Liver (tissue), 9 donors: ENCODE data around the gene ELP4. TPM values are rescaled to one million over a fixed set of nuclear protein-coding genes. Genes with fewer than 3 reads are reported as not detected.

Experiments used
- DNase-seq: peaks from one replicate; pipeline ENCODE4 v3.0.0-alpha.2; 2017; ENCODE audit warnings: low spot score
- H3K27ac ChIP-seq, 2 donors: one replicate each; pipeline ENCODE4 v1.7.0; 2013; ENCODE audit warnings: inconsistent platforms in 2 of 2, low read length in 2 of 2, control low read depth in 1 of 2, low read depth in 1 of 2, mild to moderate bottlenecking in 1 of 2
- H3K27me3 ChIP-seq, 4 donors: one replicate each; pipeline versions ENCODE4 v1.6.1 to v1.7.0; 2013; ENCODE audit warnings: low read length in 3 of 4, inconsistent platforms in 1 of 4, mild to moderate bottlenecking in 1 of 4, moderate library complexity in 1 of 4; ENCODE audit not compliant: control insufficient read depth in 4 of 4, insufficient read depth in 4 of 4
- H3K36me3 ChIP-seq, 4 donors: one replicate each; pipeline versions ENCODE4 v1.6.1 to v1.7.0; 2013; ENCODE audit warnings: low read length in 3 of 4, mild to moderate bottlenecking in 3 of 4, low read depth in 1 of 4, moderate library complexity in 1 of 4; ENCODE audit not compliant: control insufficient read depth in 4 of 4, insufficient read depth in 3 of 4
- H3K4me1 ChIP-seq, 4 donors: one replicate each; pipeline versions ENCODE4 v1.6.1 to v1.7.0; 2013; ENCODE audit warnings: low read length in 3 of 4, mild to moderate bottlenecking in 3 of 4, moderate library complexity in 1 of 4; ENCODE audit not compliant: control insufficient read depth in 4 of 4, insufficient read depth in 4 of 4
- H3K4me3 ChIP-seq, 3 donors: one replicate each; pipeline versions ENCODE4 v1.6.1 to v1.7.0; 2013; ENCODE audit warnings: low read length in 3 of 3, control low read depth in 1 of 3, low read depth in 1 of 3, mild to moderate bottlenecking in 1 of 3
- H3K9ac ChIP-seq, 2 donors: one replicate each; pipeline ENCODE4 v1.7.0; 2013; ENCODE audit warnings: low read length in 2 of 2, mild to moderate bottlenecking in 2 of 2, moderate library complexity in 2 of 2, control low read depth in 1 of 2, low read depth in 1 of 2
- H3K9me3 ChIP-seq, 4 donors: one replicate each; pipeline versions ENCODE4 v1.6.1 to v1.7.0; 2013; ENCODE audit warnings: low read length in 3 of 4; ENCODE audit not compliant: control insufficient read depth in 4 of 4
- FOXA1 ChIP-seq: IDR thresholded peaks from 2 replicates; pipeline ENCODE4 v1.6.1; 2016; ENCODE audit warnings: antibody characterized with exemption
- FOXA2 ChIP-seq: IDR thresholded peaks from 2 replicates; pipeline ENCODE4 v1.6.1; 2016; ENCODE audit warnings: antibody characterized with exemption
- GABPA ChIP-seq, 2 donors: IDR thresholded peaks in 1 of 2; conservative IDR thresholded peaks in 1 of 2; 2 replicates each; pipeline ENCODE4 v1.6.1; 2016; ENCODE audit warnings: antibody characterized with exemption in 2 of 2, mild to moderate bottlenecking in 1 of 2, moderate library complexity in 1 of 2
- HNF4G ChIP-seq: IDR thresholded peaks from 2 replicates; pipeline ENCODE4 v1.6.1; 2016; ENCODE audit warnings: antibody characterized with exemption
- JUND ChIP-seq, 2 donors: IDR thresholded peaks; 2 replicates each; pipeline ENCODE4 v1.6.1; 2016; ENCODE audit warnings: antibody characterized with exemption in 2 of 2
- NR2F2 ChIP-seq: IDR thresholded peaks from 2 replicates; pipeline ENCODE4 v1.6.1; 2016; ENCODE audit warnings: antibody characterized with exemption
- RAD21 ChIP-seq, 2 donors: IDR thresholded peaks; 2 replicates each; pipeline ENCODE4 v1.6.1; 2016; ENCODE audit warnings: antibody characterized with exemption in 2 of 2, mild to moderate bottlenecking in 2 of 2
- RXRA ChIP-seq, 2 donors: IDR thresholded peaks; 2 replicates each; pipeline ENCODE4 v1.6.1; 2017 to 2018; ENCODE audit warnings: antibody characterized with exemption in 2 of 2, mild to moderate bottlenecking in 1 of 2
- SP1 ChIP-seq: IDR thresholded peaks from 2 replicates; pipeline ENCODE4 v1.6.1; 2018; ENCODE audit warnings: antibody characterized with exemption, mild to moderate bottlenecking
- TAF1 ChIP-seq: conservative IDR thresholded peaks from 2 replicates; pipeline ENCODE4 v1.6.1; 2016; ENCODE audit warnings: antibody characterized with exemption, mild to moderate bottlenecking
- YY1 ChIP-seq: IDR thresholded peaks from 2 replicates; pipeline ENCODE4 v1.6.1; 2016; ENCODE audit warnings: antibody characterized with exemption, mild to moderate bottlenecking
- WGBS: extraction: QIAGEN DNeasy Blood & Tissue Kit; methylation state at CpG from one replicate; pipeline ENCODE4 v1.1.7; 2013; 5-methylcytosine and 5-hydroxymethylcytosine counted together
- polyA plus RNA-seq, 2 donors: library from polyadenylated mRNA; stranded (reverse) in 1 of 2; unstranded in 1 of 2; fragments of 200-250 nt in 1 of 2; fragments of >200 nt in 1 of 2; fragmentation: Nextera tagmentation in 1 of 2; extraction: Ambion mirVana in 1 of 2; gene quantifications; one replicate each; pipeline versions ENCODE4 v1.2.1 to v1.2.3, GENCODE V29; 2013 to 2015
- total RNA-seq, 2 donors: library from RNA; depleted of rRNA; stranded (reverse); fragments of >200 nt; gene quantifications; one replicate each; pipeline ENCODE4 v1.2.3, GENCODE V29; 2014
- TF ChIP-seq, protein P1 (sequence below): fragments of 150-350 bp; IDR thresholded peaks from 2 replicates; pipeline ENCODE4 v1.5.1; 2017; ENCODE audit warnings: improper control_type of control experiment, low read depth, low read length; ENCODE audit not compliant: missing input control
- TF ChIP-seq, protein P2 (sequence below): IDR thresholded peaks from 2 replicates; pipeline ENCODE4 v1.6.1; 2016; ENCODE audit warnings: antibody characterized with exemption, mild to moderate bottlenecking
- TF ChIP-seq, protein P3 (sequence below): IDR thresholded peaks from 2 replicates; pipeline ENCODE4 v1.6.1; 2016; ENCODE audit warnings: antibody characterized with exemption
- TF ChIP-seq, protein P4 (sequence below): IDR thresholded peaks from 2 replicates; pipeline ENCODE4 v1.6.1; 2016; ENCODE audit warnings: antibody characterized with exemption
- TF ChIP-seq, protein P5 (sequence below): IDR thresholded peaks from 2 replicates; pipeline ENCODE4 v1.6.1; 2016; ENCODE audit warnings: antibody characterized with exemption
- donor health status: healthy.
- donor health status: healthy.
- donor health status: healthy.
- donor health status: healthy.
- donor health status: healthy.

The ELP4 gene
- total and polyA plus RNA-seq, 4 donors: 6.0 to 18.8 (median 12.5) TPM

DNA sequence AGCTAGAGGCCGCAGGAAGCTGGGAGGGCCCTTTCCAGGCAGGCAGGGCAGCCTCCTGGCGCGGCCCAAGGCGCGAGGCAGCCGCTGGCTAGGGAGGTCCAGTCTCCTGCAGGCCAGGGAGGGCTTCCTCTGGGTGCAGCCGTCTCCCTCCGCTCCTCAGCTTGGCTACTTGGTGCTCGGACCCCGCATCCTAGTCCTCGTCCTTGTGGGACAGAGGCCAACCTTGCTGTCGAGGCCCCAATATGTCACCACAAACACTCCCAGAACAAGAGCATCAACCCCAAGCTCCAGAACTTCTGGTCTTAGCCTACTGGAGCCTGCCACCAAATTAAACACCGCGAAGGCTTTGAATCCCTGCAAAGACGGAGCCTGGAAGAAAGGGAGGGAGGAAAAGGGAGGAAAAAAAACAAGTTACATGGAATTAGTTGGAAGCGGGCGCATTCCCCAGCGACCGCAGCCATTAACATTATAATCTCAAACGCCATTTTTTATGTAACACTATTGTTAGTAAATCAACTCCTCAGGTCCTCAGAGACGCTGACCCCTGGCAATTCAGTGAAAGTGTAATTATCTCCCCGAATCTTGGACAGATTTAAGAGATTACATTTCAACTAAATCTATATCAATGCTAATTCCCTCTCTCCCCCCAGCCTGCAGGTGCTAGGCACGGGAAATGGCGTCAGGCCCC, 314.2 kb downstream of the ELP4 start:
- Histone ChIP-seq H3K27me3 (peaks cover 0 to 45% (median 26%) of the 10 kb centered on the region in 4 donors), H3K4me1 (peaks cover 3 to 14% (median 10%) of the 10 kb centered on the region in 4 donors), H3K4me3 (no peak overlapping the region), H3K27ac (no peak overlapping the region), H3K9me3 (peaks cover 0 to 5% (median 0%) of the 10 kb centered on the region in 4 donors), H3K9ac (no peak overlapping the region), H3K36me3 (no peaks in the 10 kb centered on the region)
- TF ChIP-seq SP1 (no peak), FOXA1 (no peak), JUND (IDR thresholded peaks at IDR 0.05) (no peak), GABPA (IDR thresholded peaks at IDR 0.05 in 1 of 2, conservative IDR thresholded peaks at IDR 0.05 in 1 of 2) (no peak), FOXA2 (no peak), TAF1 (no peak)
- TF ChIP-seq, protein P1, sequence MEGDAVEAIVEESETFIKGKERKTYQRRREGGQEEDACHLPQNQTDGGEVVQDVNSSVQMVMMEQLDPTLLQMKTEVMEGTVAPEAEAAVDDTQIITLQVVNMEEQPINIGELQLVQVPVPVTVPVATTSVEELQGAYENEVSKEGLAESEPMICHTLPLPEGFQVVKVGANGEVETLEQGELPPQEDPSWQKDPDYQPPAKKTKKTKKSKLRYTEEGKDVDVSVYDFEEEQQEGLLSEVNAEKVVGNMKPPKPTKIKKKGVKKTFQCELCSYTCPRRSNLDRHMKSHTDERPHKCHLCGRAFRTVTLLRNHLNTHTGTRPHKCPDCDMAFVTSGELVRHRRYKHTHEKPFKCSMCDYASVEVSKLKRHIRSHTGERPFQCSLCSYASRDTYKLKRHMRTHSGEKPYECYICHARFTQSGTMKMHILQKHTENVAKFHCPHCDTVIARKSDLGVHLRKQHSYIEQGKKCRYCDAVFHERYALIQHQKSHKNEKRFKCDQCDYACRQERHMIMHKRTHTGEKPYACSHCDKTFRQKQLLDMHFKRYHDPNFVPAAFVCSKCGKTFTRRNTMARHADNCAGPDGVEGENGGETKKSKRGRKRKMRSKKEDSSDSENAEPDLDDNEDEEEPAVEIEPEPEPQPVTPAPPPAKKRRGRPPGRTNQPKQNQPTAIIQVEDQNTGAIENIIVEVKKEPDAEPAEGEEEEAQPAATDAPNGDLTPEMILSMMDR: no peak
- TF ChIP-seq, protein P2, sequence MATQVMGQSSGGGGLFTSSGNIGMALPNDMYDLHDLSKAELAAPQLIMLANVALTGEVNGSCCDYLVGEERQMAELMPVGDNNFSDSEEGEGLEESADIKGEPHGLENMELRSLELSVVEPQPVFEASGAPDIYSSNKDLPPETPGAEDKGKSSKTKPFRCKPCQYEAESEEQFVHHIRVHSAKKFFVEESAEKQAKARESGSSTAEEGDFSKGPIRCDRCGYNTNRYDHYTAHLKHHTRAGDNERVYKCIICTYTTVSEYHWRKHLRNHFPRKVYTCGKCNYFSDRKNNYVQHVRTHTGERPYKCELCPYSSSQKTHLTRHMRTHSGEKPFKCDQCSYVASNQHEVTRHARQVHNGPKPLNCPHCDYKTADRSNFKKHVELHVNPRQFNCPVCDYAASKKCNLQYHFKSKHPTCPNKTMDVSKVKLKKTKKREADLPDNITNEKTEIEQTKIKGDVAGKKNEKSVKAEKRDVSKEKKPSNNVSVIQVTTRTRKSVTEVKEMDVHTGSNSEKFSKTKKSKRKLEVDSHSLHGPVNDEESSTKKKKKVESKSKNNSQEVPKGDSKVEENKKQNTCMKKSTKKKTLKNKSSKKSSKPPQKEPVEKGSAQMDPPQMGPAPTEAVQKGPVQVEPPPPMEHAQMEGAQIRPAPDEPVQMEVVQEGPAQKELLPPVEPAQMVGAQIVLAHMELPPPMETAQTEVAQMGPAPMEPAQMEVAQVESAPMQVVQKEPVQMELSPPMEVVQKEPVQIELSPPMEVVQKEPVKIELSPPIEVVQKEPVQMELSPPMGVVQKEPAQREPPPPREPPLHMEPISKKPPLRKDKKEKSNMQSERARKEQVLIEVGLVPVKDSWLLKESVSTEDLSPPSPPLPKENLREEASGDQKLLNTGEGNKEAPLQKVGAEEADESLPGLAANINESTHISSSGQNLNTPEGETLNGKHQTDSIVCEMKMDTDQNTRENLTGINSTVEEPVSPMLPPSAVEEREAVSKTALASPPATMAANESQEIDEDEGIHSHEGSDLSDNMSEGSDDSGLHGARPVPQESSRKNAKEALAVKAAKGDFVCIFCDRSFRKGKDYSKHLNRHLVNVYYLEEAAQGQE: no peak
- 15% methylated on average over 24 of the region's 24 CpGs for WGBS
- no peak for DNase-seq

DNA sequence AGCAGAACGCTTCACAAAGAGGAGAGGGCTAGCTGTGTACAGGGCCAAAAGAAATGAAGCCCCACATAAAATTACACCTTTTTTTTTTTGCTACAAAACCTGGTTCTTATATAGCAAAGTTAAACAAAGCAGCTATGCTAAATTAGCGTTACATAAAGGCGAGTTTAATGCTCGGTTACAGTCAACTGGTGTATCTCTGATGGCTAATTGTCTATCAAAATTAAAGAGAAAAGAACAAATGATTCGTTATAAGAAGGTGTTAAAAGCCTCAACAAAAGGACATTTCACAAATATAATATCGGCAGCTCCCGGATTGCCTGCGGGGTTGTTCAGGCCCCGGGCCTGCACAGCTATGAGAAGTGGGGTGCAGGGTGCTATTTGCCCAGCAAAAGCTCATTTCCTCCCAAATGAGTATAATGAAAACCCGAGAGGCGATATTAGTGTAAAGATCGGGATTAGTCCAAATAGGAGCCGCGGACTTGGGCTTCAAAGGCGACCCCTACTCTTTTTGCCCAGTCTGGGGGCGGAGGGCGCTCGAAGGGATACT, 314.8 kb downstream of the ELP4 start:
- no peak for DNase-seq
- H3K9me3 ChIP-seq: peaks cover 0 to 5% (median 0%) of the 10 kb centered on the region in 4 donors
- H3K27me3 ChIP-seq: peaks cover 0 to 42% (median 26%) of the 10 kb centered on the region in 4 donors
- H3K4me3 ChIP-seq: no peak overlapping the region
- no peaks in the 10 kb centered on the region for H3K36me3 ChIP-seq
- TF ChIP-seq YY1 (no peak), RXRA (IDR thresholded peaks at IDR 0.05) (no peak), RAD21 (IDR thresholded peaks at IDR 0.05) (no peak), TAF1 (no peak), FOXA2 (no peak), NR2F2 (no peak), GABPA (IDR thresholded peaks at IDR 0.05 in 1 of 2, conservative IDR thresholded peaks at IDR 0.05 in 1 of 2) (no peak), FOXA1 (no peak), SP1 (no peak), HNF4G (no peak), JUND (IDR thresholded peaks at IDR 0.05) (no peak)
- TF ChIP-seq, protein P1: no peak
- TF ChIP-seq, protein P3, sequence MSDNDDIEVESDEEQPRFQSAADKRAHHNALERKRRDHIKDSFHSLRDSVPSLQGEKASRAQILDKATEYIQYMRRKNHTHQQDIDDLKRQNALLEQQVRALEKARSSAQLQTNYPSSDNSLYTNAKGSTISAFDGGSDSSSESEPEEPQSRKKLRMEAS: no peak
- TF ChIP-seq, protein P4, sequence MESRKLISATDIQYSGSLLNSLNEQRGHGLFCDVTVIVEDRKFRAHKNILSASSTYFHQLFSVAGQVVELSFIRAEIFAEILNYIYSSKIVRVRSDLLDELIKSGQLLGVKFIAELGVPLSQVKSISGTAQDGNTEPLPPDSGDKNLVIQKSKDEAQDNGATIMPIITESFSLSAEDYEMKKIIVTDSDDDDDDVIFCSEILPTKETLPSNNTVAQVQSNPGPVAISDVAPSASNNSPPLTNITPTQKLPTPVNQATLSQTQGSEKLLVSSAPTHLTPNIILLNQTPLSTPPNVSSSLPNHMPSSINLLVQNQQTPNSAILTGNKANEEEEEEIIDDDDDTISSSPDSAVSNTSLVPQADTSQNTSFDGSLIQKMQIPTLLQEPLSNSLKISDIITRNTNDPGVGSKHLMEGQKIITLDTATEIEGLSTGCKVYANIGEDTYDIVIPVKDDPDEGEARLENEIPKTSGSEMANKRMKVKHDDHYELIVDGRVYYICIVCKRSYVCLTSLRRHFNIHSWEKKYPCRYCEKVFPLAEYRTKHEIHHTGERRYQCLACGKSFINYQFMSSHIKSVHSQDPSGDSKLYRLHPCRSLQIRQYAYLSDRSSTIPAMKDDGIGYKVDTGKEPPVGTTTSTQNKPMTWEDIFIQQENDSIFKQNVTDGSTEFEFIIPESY: no peak
- TF ChIP-seq, protein P5, sequence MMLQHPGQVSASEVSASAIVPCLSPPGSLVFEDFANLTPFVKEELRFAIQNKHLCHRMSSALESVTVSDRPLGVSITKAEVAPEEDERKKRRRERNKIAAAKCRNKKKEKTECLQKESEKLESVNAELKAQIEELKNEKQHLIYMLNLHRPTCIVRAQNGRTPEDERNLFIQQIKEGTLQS: no peak
- no peak overlapping the region for H3K9ac ChIP-seq
- peaks cover 3 to 14% (median 10%) of the 10 kb centered on the region in 4 donors for H3K4me1 ChIP-seq
- WGBS: 8% methylated on average over 18 of the region's 18 CpGs
- no peak overlapping the region for H3K27ac ChIP-seq
